A549 (cell line): ENCODE results near the gene ABCC4. TPM values are rescaled to one million over a fixed set of nuclear protein-coding genes. Genes with fewer than 3 reads are reported as not detected.

Experiments used
- ATAC-seq, 2 experiments: fragments of 200-7000 bp in 1 of 2; fragments of >200 bp in 1 of 2; cut with Nextera tagmentation in 1 of 2; cut with Tn5 transposase in 1 of 2; 3 replicates each; pipeline versions ENCODE4 v1.8.0 to v1.9.1; 2018 to 2020; ENCODE audit warnings: mild to moderate bottlenecking in 1 of 2, moderate library complexity in 1 of 2
- CTCF ChIA-PET: fragments of 300-600 bp; sonication (Branson Sonifier 250); formaldehyde crosslinking; extraction: SDS; loops from one replicate; lab custom pipeline; 2021; ENCODE audit warnings: antibody characterized with exemption, inconsistent platforms; lab: Yijun Ruan, JAX
- POLR2A ChIA-PET: fragments of 350-600 bp; formaldehyde crosslinking; extraction: SDS; loops from one replicate; lab custom pipeline; 2021; ENCODE audit warnings: antibody characterized with exemption, inconsistent platforms; lab: Yijun Ruan, JAX
- DNase-seq, 2 experiments: peaks; one replicate each; pipeline versions ENCODE4 v3.0.0 to v3.0.0-alpha.2; 2011 to 2016; ENCODE audit warnings: low read depth in 1 of 2, low spot score in 1 of 2
- FAIRE-seq: peaks from 2 replicates; lab custom pipeline; 2011; peaks lifted over from hg19 to GRCh38; lab: Jason Lieb, UNC
- H3K27ac ChIP-seq, 2 experiments: fragments of >200 bp; sonication (Bioruptor Twin); formaldehyde crosslinking; 3 replicates each; pipeline ENCODE4 v1.5.1; 2016 to 2017
- H3K4me1 ChIP-seq: fragments of >200 bp; sonication (Bioruptor Twin); formaldehyde crosslinking; 3 replicates; pipeline ENCODE4 v1.6.1; 2016
- H3K4me2 ChIP-seq: fragments of >200 bp; sonication (Bioruptor Twin); formaldehyde crosslinking; 3 replicates; pipeline ENCODE4 v1.6.1; 2016
- H3K4me3 ChIP-seq: fragments of >200 bp; sonication (Bioruptor Twin); formaldehyde crosslinking; 3 replicates; pipeline ENCODE4 v1.5.1; 2016
- H3K9me3 ChIP-seq: fragments of >200 bp; sonication (Bioruptor Twin); formaldehyde crosslinking; 3 replicates; pipeline ENCODE4 v1.6.1; 2016
- BCL3 ChIP-seq: fragments of >200 bp; sonication (Bioruptor Twin); formaldehyde crosslinking; IDR thresholded peaks from 3 replicates; pipeline ENCODE4 v1.6.1; 2016
- CEBPB ChIP-seq, 2 experiments: fragments of >200 bp in 1 of 2; sonication (Bioruptor Twin) in 1 of 2; formaldehyde crosslinking in 1 of 2; IDR thresholded peaks; 2 replicates each; pipeline ENCODE4 v1.6.1; 2012 to 2016
- GATA3 ChIP-seq: IDR thresholded peaks from 2 replicates; pipeline ENCODE4 v1.6.1; 2012; ENCODE audit warnings: borderline replicate concordance
- HES2 ChIP-seq: fragments of >200 bp; sonication (Bioruptor Twin); formaldehyde crosslinking; IDR thresholded peaks from 2 replicates; pipeline ENCODE4 v1.6.1; 2016
- HMGXB4 ChIP-seq: fragments of 250-450 bp; sonication (Bioruptor Pico); IDR thresholded peaks from 2 replicates; pipeline ENCODE4 v1.5.0; 2021; ENCODE audit warnings: mild to moderate bottlenecking, moderate library complexity, borderline replicate concordance
- HOXB5 ChIP-seq: fragments of 250-450 bp; sonication (Bioruptor Pico); IDR thresholded peaks from 2 replicates; pipeline ENCODE4 v1.5.0; 2020; ENCODE audit warnings: mild to moderate bottlenecking, moderate library complexity
- JUN ChIP-seq, 2 experiments: fragments of >200 bp; sonication (Bioruptor Twin); formaldehyde crosslinking; IDR thresholded peaks; 2 replicates in 1 of 2; 3 replicates in 1 of 2; pipeline ENCODE4 v1.6.1; 2016 to 2017
- MAFK ChIP-seq: fragments of 450-650 bp; IDR thresholded peaks from 2 replicates; pipeline ENCODE4 v1.6.1; 2014; ENCODE audit not compliant: partially characterized antibody
- MAX ChIP-seq: IDR thresholded peaks from 2 replicates; pipeline ENCODE4 v1.6.1; 2012
- MAZ ChIP-seq: fragments of 150-350 bp; IDR thresholded peaks from 2 replicates; pipeline ENCODE4 v1.6.1; 2014; ENCODE audit warnings: antibody characterized with exemption, low read depth, low read length, borderline replicate concordance
- NPAS2 ChIP-seq: fragments of 250-450 bp; sonication (Bioruptor Pico); IDR thresholded peaks from 2 replicates; pipeline ENCODE4 v1.8.0; 2022; ENCODE audit warnings: mild to moderate bottlenecking, moderate library complexity, borderline replicate concordance
- PBX3 ChIP-seq: IDR thresholded peaks from 2 replicates; pipeline ENCODE4 v1.6.1; 2012
- PHF8 ChIP-seq: fragments of 200-600 bp; sonication (generic); IDR thresholded peaks from 2 replicates; pipeline ENCODE4 v1.6.1; 2016; ENCODE audit warnings: low read depth, mild to moderate bottlenecking, antibody characterized with exemption, moderate library complexity, borderline replicate concordance
- POLR2AphosphoS2 ChIP-seq: conservative IDR thresholded peaks from 2 replicates; pipeline ENCODE4 v1.6.1; 2012; ENCODE audit warnings: low read length, improper control_type of control experiment, inconsistent platforms
- RAD21 ChIP-seq, 2 experiments: fragments of >200 bp in 1 of 2; sonication (Bioruptor Twin) in 1 of 2; formaldehyde crosslinking in 1 of 2; IDR thresholded peaks in 1 of 2; conservative IDR thresholded peaks in 1 of 2; 2 replicates in 1 of 2; 3 replicates in 1 of 2; pipeline ENCODE4 v1.6.1; 2012 to 2018; ENCODE audit warnings: inconsistent platforms in 1 of 2
- SMC3 ChIP-seq: fragments of >200 bp; sonication (Bioruptor Twin); formaldehyde crosslinking; IDR thresholded peaks from 3 replicates; pipeline ENCODE4 v1.6.1; 2018; ENCODE audit warnings: inconsistent platforms
- TFCP2L1 ChIP-seq: fragments of 250-450 bp; sonication (Bioruptor Pico); IDR thresholded peaks from 2 replicates; pipeline ENCODE4 v1.5.0; 2021; ENCODE audit warnings: mild to moderate bottlenecking
- USF2 ChIP-seq: fragments of 450-650 bp; IDR thresholded peaks from 2 replicates; pipeline ENCODE4 v1.6.1; 2014; ENCODE audit warnings: antibody characterized with exemption
- ZFP36 ChIP-seq: fragments of 450-650 bp; IDR thresholded peaks from 2 replicates; pipeline ENCODE4 v1.6.1; 2014; ENCODE audit warnings: borderline replicate concordance; ENCODE audit not compliant: partially characterized antibody
- ZNF302 ChIP-seq: fragments of 250-450 bp; sonication (Bioruptor Pico); IDR thresholded peaks from 2 replicates; pipeline ENCODE4 v1.9.0; 2021; ENCODE audit warnings: inconsistent platforms, mild to moderate bottlenecking, moderate library complexity
- ZSCAN20 ChIP-seq: fragments of 250-450 bp; sonication (Bioruptor Pico); IDR thresholded peaks from 2 replicates; pipeline ENCODE4 v1.8.0; 2022; ENCODE audit warnings: mild to moderate bottlenecking, moderate library complexity
- WGBS: methylation state at CpG from one replicate; pipeline ENCODE4 v1.1.6; 2017; ENCODE audit errors: missing lambda C conversion rate; 5-methylcytosine and 5-hydroxymethylcytosine counted together
- polyA plus RNA-seq, 4 experiments: library from polyadenylated mRNA; depleted of rRNA in 3 of 4; stranded (reverse); fragments of >200 nt; fragmentation: RNase III in 1 of 4; extraction: RNeasy Plus Mini Kit Qiagen cat#74134 plus additional on column Dnase treatment in 1 of 4; gene quantifications; 2 replicates in 3 of 4; 3 replicates in 1 of 4; pipeline ENCODE4 v1.2.3, GENCODE V29; 2011 to 2017

ABCC4 gene
- polyA plus RNA-seq, 2 of the 4 experiments (the other 2 are of a cell fraction) = 23.5 to 56.2 TPM

- ChIA-PET POLR2A (no interaction called here), CTCF (interaction anchor here (1.0 kb wide), 1 partner anchor 37 kb away, joined by 3 read pairs; no protein-coding TSS in a partner anchor)
- Histone ChIP-seq H3K4me1 (peaks cover 81% of the 10 kb centered on the region), H3K4me3 (no peak overlapping the region), H3K27ac (peak overlapping the region in 1 of 2 experiments; percentile 67; a peak in 2 of 6 replicates), H3K4me2 (no peak overlapping the region), H3K9me3 (no peaks in the 10 kb centered on the region)
- DNase-seq (no peak), FAIRE-seq (no peak), ATAC-seq (no peak)
- 87% methylated on average over 8 of the region's 8 CpGs for WGBS
- no peak for TF ChIP-seq HES2
- TF ChIP-seq USF2 = no peak
- TF ChIP-seq SMC3 = no peak
- TF ChIP-seq GATA3 = no peak
- TF ChIP-seq JUN (IDR thresholded peaks at IDR 0.05) = no peak
- TF ChIP-seq ZSCAN20 (CRISPR knock-in tag) = no peak
- no peak for TF ChIP-seq MAFK
- no peak for TF ChIP-seq ZNF302 (CRISPR knock-in tag)
- no peak for TF ChIP-seq HOXB5
- TF ChIP-seq PBX3 = no peak
- no peak for TF ChIP-seq RAD21 (conservative IDR thresholded peaks at IDR 0.05 in 1 of 2, IDR thresholded peaks at IDR 0.05 in 1 of 2)
- TF ChIP-seq MAZ = no peak
- TF ChIP-seq TFCP2L1 (CRISPR knock-in tag) = no peak
- no peak for TF ChIP-seq HMGXB4 (CRISPR knock-in tag)
Measured at GRCh38 chr13:95118541-95119324, 182.5 kb downstream of the ABCC4 start.

GRCh38 chr13:95117092-95117491 is 184.2 kb downstream of the ABCC4 start:
- peak in 1 of 2 experiments; percentile 22; a peak in 2 of 6 replicates for ATAC-seq
- no peak for FAIRE-seq
- TF ChIP-seq BCL3 (no peak), MAX (0 out of 2 replicates have a peak, but pooled peaks have one; percentile 18), NPAS2 (CRISPR knock-in tag) (no peak), CEBPB (IDR thresholded peaks at IDR 0.05) (no peak), PHF8 (no peak), ZFP36 (no peak), POLR2AphosphoS2 (no peak)
- TF ChIP-seq, all 56 proteins: peak for 1
- peaks cover 68% of the 10 kb centered on the region for H3K4me1 ChIP-seq
- ChIA-PET POLR2A (no interaction called here), CTCF (interaction anchor here (1.3 kb wide), 1 partner anchor 17 kb away, joined by 3 read pairs; no protein-coding TSS in a partner anchor)
- peak overlapping the region; percentile 67 to 70 for H3K27ac ChIP-seq
- 23% methylated on average over 6 of the region's 6 CpGs for WGBS
- H3K9me3 ChIP-seq = no peaks in the 10 kb centered on the region
- DNase-seq = peak in 1 of 2 experiments; percentile 39
- peak overlapping the region; percentile 30; the same call in 2 of the 3 replicates for H3K4me2 ChIP-seq
- no peak overlapping the region for H3K4me3 ChIP-seq
